Measurements from ENCODE around the gene PCYOX1L.

The PCYOX1L gene

DNA sequence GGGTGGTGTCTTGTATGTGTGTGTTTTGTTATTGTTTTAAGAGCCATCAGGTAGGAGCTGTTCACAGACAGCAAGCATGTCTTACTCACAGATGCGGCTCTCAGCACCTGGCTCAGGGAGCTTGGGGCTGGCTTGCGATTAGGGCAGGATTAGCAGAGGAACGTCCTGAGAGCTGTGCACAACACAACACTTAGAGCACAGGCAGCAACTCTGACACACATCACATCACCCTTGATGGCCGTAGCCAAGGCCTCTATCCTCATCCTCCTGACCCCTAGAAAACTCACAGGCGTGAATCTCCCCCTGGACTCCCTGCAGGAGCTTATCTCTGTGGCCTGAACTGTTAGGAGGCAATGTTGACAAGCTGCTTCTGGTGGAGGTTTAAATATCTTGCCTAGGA lies 28.3 kb downstream of the PCYOX1L start:
- TF ChIP-seq TCF4 (CRISPR knock-in tag; IDR thresholded peaks at IDR 0.05; ENCODE audit: borderline replicate concordance) (no peak), OSR1 (CRISPR knock-in tag; IDR thresholded peaks at IDR 0.05) (no peak), RARB (CRISPR knock-in tag; IDR thresholded peaks at IDR 0.05) (no peak), ISL1 (CRISPR knock-in tag; IDR thresholded peaks at IDR 0.05) (no peak), ZNF70 (CRISPR knock-in tag; IDR thresholded peaks at IDR 0.05) (no peak), ARNTL (CRISPR knock-in tag; IDR thresholded peaks at IDR 0.05; ENCODE audit: borderline replicate concordance, low read depth) (no peak), CSDC2 (CRISPR knock-in tag; IDR thresholded peaks at IDR 0.05) (no peak), ZFP30 (CRISPR knock-in tag; IDR thresholded peaks at IDR 0.05) (no peak)
- TF ChIP-seq, protein P1, sequence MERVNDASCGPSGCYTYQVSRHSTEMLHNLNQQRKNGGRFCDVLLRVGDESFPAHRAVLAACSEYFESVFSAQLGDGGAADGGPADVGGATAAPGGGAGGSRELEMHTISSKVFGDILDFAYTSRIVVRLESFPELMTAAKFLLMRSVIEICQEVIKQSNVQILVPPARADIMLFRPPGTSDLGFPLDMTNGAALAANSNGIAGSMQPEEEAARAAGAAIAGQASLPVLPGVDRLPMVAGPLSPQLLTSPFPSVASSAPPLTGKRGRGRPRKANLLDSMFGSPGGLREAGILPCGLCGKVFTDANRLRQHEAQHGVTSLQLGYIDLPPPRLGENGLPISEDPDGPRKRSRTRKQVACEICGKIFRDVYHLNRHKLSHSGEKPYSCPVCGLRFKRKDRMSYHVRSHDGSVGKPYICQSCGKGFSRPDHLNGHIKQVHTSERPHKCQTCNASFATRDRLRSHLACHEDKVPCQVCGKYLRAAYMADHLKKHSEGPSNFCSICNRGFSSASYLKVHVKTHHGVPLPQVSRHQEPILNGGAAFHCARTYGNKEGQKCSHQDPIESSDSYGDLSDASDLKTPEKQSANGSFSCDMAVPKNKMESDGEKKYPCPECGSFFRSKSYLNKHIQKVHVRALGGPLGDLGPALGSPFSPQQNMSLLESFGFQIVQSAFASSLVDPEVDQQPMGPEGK (CRISPR knock-in tag; IDR thresholded peaks at IDR 0.05; ENCODE audit: borderline replicate concordance): no peak
- TF ChIP-seq, protein P2, sequence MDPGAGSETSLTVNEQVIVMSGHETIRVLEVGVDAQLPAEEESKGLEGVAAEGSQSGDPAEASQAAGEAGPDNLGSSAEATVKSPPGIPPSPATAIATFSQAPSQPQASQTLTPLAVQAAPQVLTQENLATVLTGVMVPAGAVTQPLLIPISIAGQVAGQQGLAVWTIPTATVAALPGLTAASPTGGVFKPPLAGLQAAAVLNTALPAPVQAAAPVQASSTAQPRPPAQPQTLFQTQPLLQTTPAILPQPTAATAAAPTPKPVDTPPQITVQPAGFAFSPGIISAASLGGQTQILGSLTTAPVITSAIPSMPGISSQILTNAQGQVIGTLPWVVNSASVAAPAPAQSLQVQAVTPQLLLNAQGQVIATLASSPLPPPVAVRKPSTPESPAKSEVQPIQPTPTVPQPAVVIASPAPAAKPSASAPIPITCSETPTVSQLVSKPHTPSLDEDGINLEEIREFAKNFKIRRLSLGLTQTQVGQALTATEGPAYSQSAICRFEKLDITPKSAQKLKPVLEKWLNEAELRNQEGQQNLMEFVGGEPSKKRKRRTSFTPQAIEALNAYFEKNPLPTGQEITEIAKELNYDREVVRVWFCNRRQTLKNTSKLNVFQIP (CRISPR knock-in tag; IDR thresholded peaks at IDR 0.05; ENCODE audit: borderline replicate concordance, low read depth): no peak
- ATAC-seq: no peak

DNA sequence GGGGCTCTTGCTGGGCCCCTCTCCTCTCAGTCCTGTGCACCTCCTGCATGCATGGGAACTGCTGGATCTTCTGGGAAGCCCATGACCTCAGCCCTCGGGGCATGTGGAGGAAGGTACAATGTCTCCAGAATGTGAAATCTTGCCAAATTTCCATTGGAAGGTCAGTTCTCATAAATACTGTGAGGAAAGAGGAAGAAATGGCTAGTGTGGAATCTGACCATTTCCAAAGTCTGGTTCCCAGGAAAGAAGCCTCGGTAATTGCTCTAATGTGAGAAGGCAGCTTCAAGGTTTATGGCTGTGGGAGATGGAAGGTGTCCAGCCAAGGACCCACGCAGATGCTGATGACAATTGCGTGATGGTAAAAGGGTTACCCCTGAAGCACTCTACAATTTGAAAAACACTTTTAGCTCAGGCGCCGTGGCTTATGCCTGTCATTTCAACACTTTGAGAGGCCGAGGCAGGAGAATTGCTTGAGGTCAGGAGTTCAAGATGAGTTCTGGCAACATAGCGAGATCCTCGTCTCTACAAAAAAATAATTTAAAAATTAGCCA lies 29.3 kb downstream of the PCYOX1L start:
- no peak for TF ChIP-seq BACH2 (CRISPR knock-in tag; IDR thresholded peaks at IDR 0.05; ENCODE audit: borderline replicate concordance)
- no peak for TF ChIP-seq OSR1 (CRISPR knock-in tag; IDR thresholded peaks at IDR 0.05)
- no peak for TF ChIP-seq CSDC2 (CRISPR knock-in tag; IDR thresholded peaks at IDR 0.05)
- TF ChIP-seq ZFP30 (CRISPR knock-in tag; IDR thresholded peaks at IDR 0.05): no peak
- TF ChIP-seq, protein P1 (CRISPR knock-in tag; IDR thresholded peaks at IDR 0.05; ENCODE audit: borderline replicate concordance): no peak
- TF ChIP-seq, protein P3, sequence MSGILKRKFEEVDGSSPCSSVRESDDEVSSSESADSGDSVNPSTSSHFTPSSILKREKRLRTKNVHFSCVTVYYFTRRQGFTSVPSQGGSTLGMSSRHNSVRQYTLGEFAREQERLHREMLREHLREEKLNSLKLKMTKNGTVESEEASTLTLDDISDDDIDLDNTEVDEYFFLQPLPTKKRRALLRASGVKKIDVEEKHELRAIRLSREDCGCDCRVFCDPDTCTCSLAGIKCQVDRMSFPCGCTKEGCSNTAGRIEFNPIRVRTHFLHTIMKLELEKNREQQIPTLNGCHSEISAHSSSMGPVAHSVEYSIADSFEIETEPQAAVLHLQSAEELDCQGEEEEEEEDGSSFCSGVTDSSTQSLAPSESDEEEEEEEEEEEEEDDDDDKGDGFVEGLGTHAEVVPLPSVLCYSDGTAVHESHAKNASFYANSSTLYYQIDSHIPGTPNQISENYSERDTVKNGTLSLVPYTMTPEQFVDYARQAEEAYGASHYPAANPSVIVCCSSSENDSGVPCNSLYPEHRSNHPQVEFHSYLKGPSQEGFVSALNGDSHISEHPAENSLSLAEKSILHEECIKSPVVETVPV (CRISPR knock-in tag; IDR thresholded peaks at IDR 0.05): no peak
- no peak for TF ChIP-seq ISL1 (CRISPR knock-in tag; IDR thresholded peaks at IDR 0.05)
- TF ChIP-seq PPARA (CRISPR knock-in tag; IDR thresholded peaks at IDR 0.05; ENCODE audit: borderline replicate concordance): no peak
- no peak for TF ChIP-seq ZNF70 (CRISPR knock-in tag; IDR thresholded peaks at IDR 0.05)
- ATAC-seq: no peak; the same call in 2 of the 3 replicates

DNA sequence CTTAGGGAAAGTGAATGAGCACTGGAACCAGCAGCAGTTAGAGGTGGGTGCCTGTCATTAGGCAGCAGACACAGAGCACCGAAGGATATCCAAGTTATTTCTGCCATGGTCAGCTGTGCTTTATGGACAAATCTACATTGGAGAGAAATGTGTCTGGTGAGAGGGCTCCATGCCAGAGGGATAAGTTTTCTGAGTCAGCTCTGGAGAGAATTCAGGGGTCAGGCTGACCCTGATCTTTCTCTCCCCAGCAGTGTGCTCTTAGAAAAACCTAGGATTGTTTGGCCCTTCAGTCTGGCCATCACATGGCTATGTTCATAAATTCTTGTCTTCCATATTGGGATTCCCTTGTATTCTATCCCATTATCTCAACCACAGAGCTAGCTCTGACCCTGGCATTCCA lies 30.1 kb downstream of the PCYOX1L start:
- no peak; the same call in 1 of the 3 replicates for ATAC-seq
- TF ChIP-seq ZNF8 (CRISPR knock-in tag; IDR thresholded peaks at IDR 0.05): no peak

DNA sequence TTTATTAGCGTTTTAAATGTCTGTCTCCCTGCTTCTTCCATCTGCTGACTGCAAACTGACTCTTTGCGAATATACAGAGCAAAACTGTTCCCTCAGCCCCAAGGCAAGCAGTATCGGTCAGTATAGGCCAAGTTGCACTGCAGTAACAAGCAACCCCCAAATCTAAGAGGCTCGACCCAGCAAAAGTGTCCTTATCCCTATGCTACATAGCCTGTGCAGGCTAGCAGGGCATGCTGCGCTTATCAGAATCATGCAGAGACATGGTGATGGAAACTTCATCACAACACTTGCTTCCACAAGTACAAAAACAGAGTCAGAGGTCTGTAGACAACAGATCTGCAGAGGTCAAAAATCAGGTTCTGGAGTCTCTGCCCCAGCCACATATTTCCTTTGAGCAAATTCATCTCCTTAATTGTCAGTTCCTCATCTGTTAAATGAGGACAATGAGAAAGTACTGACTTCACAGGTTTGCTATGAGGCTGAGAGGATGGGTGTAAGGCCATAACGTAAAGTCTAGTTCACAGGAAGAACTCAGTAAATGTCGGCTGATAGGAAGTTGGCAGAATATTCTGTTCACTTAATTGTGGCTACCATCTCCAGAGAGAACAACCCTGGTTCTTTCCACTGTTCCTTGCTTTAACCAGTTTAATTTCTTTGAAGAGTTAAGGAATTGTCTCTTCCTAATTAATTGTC lies 30.8 kb downstream of the PCYOX1L start:
- TF ChIP-seq TOX (CRISPR knock-in tag; IDR thresholded peaks at IDR 0.05; ENCODE audit: borderline replicate concordance): no peak
- no peak for TF ChIP-seq ISL1 (CRISPR knock-in tag; IDR thresholded peaks at IDR 0.05)
- TF ChIP-seq PPARA (CRISPR knock-in tag; IDR thresholded peaks at IDR 0.05; ENCODE audit: borderline replicate concordance): no peak
- TF ChIP-seq SNAI2 (CRISPR knock-in tag; IDR thresholded peaks at IDR 0.05): no peak
- TF ChIP-seq ZC3H10 (CRISPR knock-in tag; IDR thresholded peaks at IDR 0.05): no peak
- TF ChIP-seq OSR1 (CRISPR knock-in tag; IDR thresholded peaks at IDR 0.05): no peak
- no peak for TF ChIP-seq ESRRG (CRISPR knock-in tag; IDR thresholded peaks at IDR 0.05)
- TF ChIP-seq, protein P4, sequence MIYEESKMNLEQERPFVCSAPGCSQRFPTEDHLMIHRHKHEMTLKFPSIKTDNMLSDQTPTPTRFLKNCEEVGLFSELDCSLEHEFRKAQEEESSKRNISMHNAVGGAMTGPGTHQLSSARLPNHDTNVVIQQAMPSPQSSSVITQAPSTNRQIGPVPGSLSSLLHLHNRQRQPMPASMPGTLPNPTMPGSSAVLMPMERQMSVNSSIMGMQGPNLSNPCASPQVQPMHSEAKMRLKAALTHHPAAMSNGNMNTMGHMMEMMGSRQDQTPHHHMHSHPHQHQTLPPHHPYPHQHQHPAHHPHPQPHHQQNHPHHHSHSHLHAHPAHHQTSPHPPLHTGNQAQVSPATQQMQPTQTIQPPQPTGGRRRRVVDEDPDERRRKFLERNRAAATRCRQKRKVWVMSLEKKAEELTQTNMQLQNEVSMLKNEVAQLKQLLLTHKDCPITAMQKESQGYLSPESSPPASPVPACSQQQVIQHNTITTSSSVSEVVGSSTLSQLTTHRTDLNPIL (CRISPR knock-in tag; IDR thresholded peaks at IDR 0.05; ENCODE audit: low read depth): no peak
- no peak for TF ChIP-seq TCF4 (CRISPR knock-in tag; IDR thresholded peaks at IDR 0.05; ENCODE audit: borderline replicate concordance)
- no peak for TF ChIP-seq RARB (CRISPR knock-in tag; IDR thresholded peaks at IDR 0.05)
- no peak for ATAC-seq

Data from SK-N-SH treated with all-trans-retinoic acid at 6 μM for 48 hours (cell line).